ENCODE data around the gene RASSF4.

Gene RASSF4

GRCh38 chr10:44959247-44960087 is at the start of gene RASSF4:
Gene RASSF4, plus strand, starts transcription at chr10:44959802. Its CDS starts 10,401 bp downstream, at chr10:44970203.
- DNase-seq (ENCODE audit: low spot score), result peak; percentile 92

- no peak for DNase-seq (ENCODE audit: low spot score)
Measured at GRCh38 chr10:44909910-44910309, 49.7 kb upstream of the RASSF4 start.

- no peak for DNase-seq (ENCODE audit: low spot score)
Measured at GRCh38 chr10:44910602-44911001, 49.0 kb upstream of the RASSF4 start.

- no peak for DNase-seq (ENCODE audit: low spot score)
Measured at GRCh38 chr10:44911081-44911540, 48.5 kb upstream of the RASSF4 start, which contains the start of gene TMEM72. Gene TMEM72, plus strand, starts transcription at chr10:44911337. Its CDS starts 176 bp downstream, at chr10:44911513.

- DNase-seq (ENCODE audit: low spot score), result no peak
Measured at GRCh38 chr10:44911951-44912350, 47.7 kb upstream of the RASSF4 start.

GRCh38 chr10:44913350-44914081 is 46.1 kb upstream of the RASSF4 start:
- no peak for DNase-seq (ENCODE audit: low spot score)

- DNase-seq (ENCODE audit: low spot score), result no peak
Measured at GRCh38 chr10:44914891-44915290, 44.7 kb upstream of the RASSF4 start.

GRCh38 chr10:44916429-44916828 is 43.2 kb upstream of the RASSF4 start:
- DNase-seq (ENCODE audit: low spot score), result no peak

- no peak for DNase-seq (ENCODE audit: low spot score)
Measured at GRCh38 chr10:44917848-44918247, 41.8 kb upstream of the RASSF4 start.

GRCh38 chr10:44920252-44920651 is 39.4 kb upstream of the RASSF4 start:
- no peak for DNase-seq (ENCODE audit: low spot score)

- DNase-seq (ENCODE audit: low spot score), result no peak
Measured at GRCh38 chr10:44921061-44921460, 38.5 kb upstream of the RASSF4 start.

- DNase-seq (ENCODE audit: low spot score), result no peak
Measured at GRCh38 chr10:44921506-44921905, 38.1 kb upstream of the RASSF4 start.

- no peak for DNase-seq (ENCODE audit: low spot score)
Measured at GRCh38 chr10:44922021-44922420, 37.6 kb upstream of the RASSF4 start.

GRCh38 chr10:44922796-44923545 is 36.6 kb upstream of the RASSF4 start:
- DNase-seq (ENCODE audit: low spot score), result no peak

GRCh38 chr10:44923611-44924010 is 36.0 kb upstream of the RASSF4 start:
- no peak for DNase-seq (ENCODE audit: low spot score)

- no peak for DNase-seq (ENCODE audit: low spot score)
Measured at GRCh38 chr10:44924261-44925040, 35.2 kb upstream of the RASSF4 start.

- DNase-seq (ENCODE audit: low spot score), result no peak
Measured at GRCh38 chr10:44925224-44925623, 34.4 kb upstream of the RASSF4 start.

- no peak for DNase-seq (ENCODE audit: low spot score)
Measured at GRCh38 chr10:44925811-44926750, 33.5 kb upstream of the RASSF4 start.

- no peak for DNase-seq (ENCODE audit: low spot score)
Measured at GRCh38 chr10:44926751-44927351, 32.8 kb upstream of the RASSF4 start.

GRCh38 chr10:44927352-44927751 is 32.2 kb upstream of the RASSF4 start:
- no peak for DNase-seq (ENCODE audit: low spot score)

Data from activated CD4-positive, alpha-beta T cell treated with anti-CD3 and anti-CD28 coated beads, Interleukin-2, Interleukin-4, amounts not matched to agents 100 ng/mL and 50 ng/mL, durations not matched to agents 16 hours and 8 hours (primary cell).